ENCODE data around the gene MARCO.

Gene MARCO

GRCh38 chr2:118913131-118913802 lies 28.7 kb upstream of the MARCO start:
- no peak overlapping the region for H3K4me3 ChIP-seq (ENCODE audit: low read depth, low read length)
- POLR2A ChIA-PET, result no interaction called here
- CTCF ChIA-PET, result no interaction called here
- TF ChIP-seq CTCF (IDR thresholded peaks at IDR 0.05; ENCODE audit: insufficient read depth, low read length, missing control alignments), result no peak
- no peak for DNase-seq (ENCODE audit: low read depth, low spot score)

GRCh38 chr2:118913803-118914645 lies 28.0 kb upstream of the MARCO start:
- no peak overlapping the region for H3K4me3 ChIP-seq (ENCODE audit: low read depth, low read length)
- ChIA-PET POLR2A (no interaction called here), CTCF (no interaction called here)
- no peak for DNase-seq (ENCODE audit: low read depth, low spot score)
- TF ChIP-seq CTCF (IDR thresholded peaks at IDR 0.05; ENCODE audit: insufficient read depth, low read length, missing control alignments), result no peak

- CTCF ChIA-PET, result interaction anchor here (0.8 kb wide), 1 partner anchor 35 kb away, joined by 3 read pairs; no protein-coding TSS in a partner anchor
- POLR2A ChIA-PET, result no interaction called here
Measured at GRCh38 chr2:118914721-118915453, 27.1 kb upstream of the MARCO start.

GRCh38 chr2:118918017-118918416 lies 24.0 kb upstream of the MARCO start:
- no peak overlapping the region for H3K4me3 ChIP-seq (ENCODE audit: low read depth, low read length)
- ChIA-PET CTCF (interaction anchor here (1.8 kb wide), 1 partner anchor 37 kb away, joined by 3 read pairs; no protein-coding TSS in a partner anchor), POLR2A (no interaction called here)
- no peak for DNase-seq (ENCODE audit: low read depth, low spot score)
- no peak for TF ChIP-seq CTCF (IDR thresholded peaks at IDR 0.05; ENCODE audit: insufficient read depth, low read length, missing control alignments)

More at GRCh38 chr2:118914721-118915453, 27.1 kb upstream of the MARCO start:
- TF ChIP-seq CTCF (IDR thresholded peaks at IDR 0.05; ENCODE audit: insufficient read depth, low read length, missing control alignments), result no peak
- no peak for DNase-seq (ENCODE audit: low read depth, low spot score)
- no peak overlapping the region for H3K4me3 ChIP-seq (ENCODE audit: low read depth, low read length)

- CTCF ChIA-PET, result no interaction called here
Measured at GRCh38 chr2:118921646-118922045, 20.3 kb upstream of the MARCO start.

More at GRCh38 chr2:118921646-118922045, 20.3 kb upstream of the MARCO start:
- POLR2A ChIA-PET, result no interaction called here
- no peak for DNase-seq (ENCODE audit: low read depth, low spot score)
- H3K4me3 ChIP-seq (ENCODE audit: low read depth, low read length), result no peak overlapping the region
- TF ChIP-seq CTCF (IDR thresholded peaks at IDR 0.05; ENCODE audit: insufficient read depth, low read length, missing control alignments), result no peak

All from AG04449 (cell line).